Ovary (tissue), 3 donors: ENCODE data around the gene ERMP1.

Experiments
- CTCF ChIP-seq, 3 donors: fragments of 450-650 bp in 2 of 3; fragments of 200-600 bp in 1 of 3; IDR thresholded peaks; one replicate each; pipeline versions ENCODE4 v1.5.1 to v1.8.0; 2016 to 2022; ENCODE audit warnings: antibody characterized with exemption in 3 of 3, mild to moderate bottlenecking in 1 of 3
- POLR2A ChIP-seq: fragments of 450-650 bp; IDR thresholded peaks from one replicate; pipeline ENCODE4 v1.6.1; 2017; ENCODE audit warnings: antibody characterized with exemption, mild to moderate bottlenecking, moderate library complexity
- donor health status: DM: no; HTN: no; CAD: no.

GRCh38 chr9:5871785-5872184 lies 38.9 kb upstream of the ERMP1 start:
- TF ChIP-seq CTCF (IDR thresholded peaks at IDR 0.05) (no peak), POLR2A (no peak)
